C4-2B (cell line): Measurements from ENCODE around the gene GPHN.
A peak's percentile ranks its signal among the peaks of the same experiment; 100 is the strongest.

ENCODE experiments used
- H3K27ac ChIP-seq: fragments of 450-650 bp; 2 replicates; pipeline ENCODE4 v1.5.1; 2017
- CTCF ChIP-seq: fragments of 450-650 bp; conservative IDR thresholded peaks from 2 replicates; pipeline ENCODE4 v1.5.1; 2017; ENCODE audit warnings: mild to moderate bottlenecking
- ZFX ChIP-seq: fragments of 450-650 bp; IDR thresholded peaks from 2 replicates; pipeline ENCODE4 v1.6.1; 2017

GPHN gene

GRCh38 chr14:66923251-66923650, 415.3 kb downstream of the GPHN start:
- TF ChIP-seq CTCF (peak; percentile 22), ZFX (no peak)
- no peak overlapping the region for H3K27ac ChIP-seq

DNA sequence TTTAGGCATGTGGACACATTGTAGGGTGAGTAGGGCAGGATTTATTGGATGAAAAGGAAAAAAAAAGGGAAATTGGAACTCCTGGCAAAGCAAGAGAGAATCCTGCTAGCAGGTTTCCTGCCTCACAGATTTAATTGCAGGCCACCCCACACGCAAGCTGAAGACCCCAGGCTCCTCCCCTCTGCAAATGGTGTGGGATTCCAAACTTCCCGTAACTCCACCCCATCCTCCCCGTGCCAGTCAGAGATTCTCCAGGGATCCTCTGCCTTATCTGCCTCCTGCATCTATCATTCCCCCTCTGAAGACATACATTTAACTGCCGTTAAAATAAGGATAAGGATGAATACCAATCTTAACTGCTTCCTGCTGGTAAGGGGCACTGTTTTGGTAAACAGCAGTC, 431.5 kb downstream of the GPHN start:
- TF ChIP-seq CTCF = no peak
- no peak for TF ChIP-seq ZFX
- no peak overlapping the region for H3K27ac ChIP-seq

- no peak overlapping the region for H3K27ac ChIP-seq
- TF ChIP-seq ZFX (no peak), CTCF (no peak)
These were observed 436.9 kb downstream of the GPHN start for GRCh38 chr14:66944872-66945271.

DNA sequence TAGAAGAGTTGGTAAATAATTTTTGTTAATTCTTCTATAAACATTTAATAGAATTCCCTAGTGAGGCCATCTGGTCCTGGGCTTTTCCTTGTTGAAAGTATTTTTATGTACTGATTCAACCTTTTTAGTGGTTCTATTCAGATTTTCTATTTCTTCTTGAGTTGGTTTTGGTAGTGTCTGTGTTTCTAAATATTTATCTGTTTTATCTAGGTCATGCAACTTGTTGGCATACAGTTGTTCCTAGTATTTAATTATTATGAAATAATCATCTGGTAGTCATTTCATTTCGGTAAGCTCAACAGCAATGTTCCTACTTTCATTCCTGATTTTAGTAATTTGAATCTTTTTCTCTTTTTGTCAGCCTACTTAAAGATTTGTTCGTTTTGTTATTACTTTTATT, 447.2 kb downstream of the GPHN start:
- TF ChIP-seq ZFX = no peak
- no peak for TF ChIP-seq CTCF
- no peak overlapping the region for H3K27ac ChIP-seq

GRCh38 chr14:66959437-66960050, 451.6 kb downstream of the GPHN start:
- TF ChIP-seq CTCF = no peak

GRCh38 chr14:66965831-66966230, 457.9 kb downstream of the GPHN start:
- TF ChIP-seq CTCF (no peak), ZFX (no peak)
- H3K27ac ChIP-seq = no peak overlapping the region

More at GRCh38 chr14:66959437-66960050, 451.6 kb downstream of the GPHN start:
- no peak overlapping the region for H3K27ac ChIP-seq

DNA sequence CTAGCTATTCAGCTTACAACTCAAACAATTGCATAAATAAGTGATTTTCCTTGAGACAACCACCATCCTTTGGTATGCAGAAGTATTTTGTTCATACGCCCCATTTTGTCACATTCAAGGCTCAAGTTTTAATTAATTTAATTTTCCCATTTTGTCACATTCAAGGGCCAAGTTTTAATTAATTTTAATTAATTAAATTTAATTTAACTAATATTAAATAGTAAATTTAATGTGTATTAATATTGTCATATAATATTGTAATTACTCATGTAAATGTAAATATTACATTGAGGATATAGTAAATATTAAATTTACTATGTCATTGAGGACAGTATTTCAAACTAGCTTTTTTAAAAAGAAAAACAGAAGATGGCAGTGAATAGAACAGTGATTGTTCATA, 464.5 kb downstream of the GPHN start:
- TF ChIP-seq CTCF (no peak), ZFX (no peak)
- no peak overlapping the region for H3K27ac ChIP-seq
